ENCODE data around the gene SP100.
"Not testable (repeated sequence)": the region's sequence is repeated elsewhere in the genome, so short reads cannot be mapped to it uniquely, and the experiment has no call there.

SP100 gene

DNA sequence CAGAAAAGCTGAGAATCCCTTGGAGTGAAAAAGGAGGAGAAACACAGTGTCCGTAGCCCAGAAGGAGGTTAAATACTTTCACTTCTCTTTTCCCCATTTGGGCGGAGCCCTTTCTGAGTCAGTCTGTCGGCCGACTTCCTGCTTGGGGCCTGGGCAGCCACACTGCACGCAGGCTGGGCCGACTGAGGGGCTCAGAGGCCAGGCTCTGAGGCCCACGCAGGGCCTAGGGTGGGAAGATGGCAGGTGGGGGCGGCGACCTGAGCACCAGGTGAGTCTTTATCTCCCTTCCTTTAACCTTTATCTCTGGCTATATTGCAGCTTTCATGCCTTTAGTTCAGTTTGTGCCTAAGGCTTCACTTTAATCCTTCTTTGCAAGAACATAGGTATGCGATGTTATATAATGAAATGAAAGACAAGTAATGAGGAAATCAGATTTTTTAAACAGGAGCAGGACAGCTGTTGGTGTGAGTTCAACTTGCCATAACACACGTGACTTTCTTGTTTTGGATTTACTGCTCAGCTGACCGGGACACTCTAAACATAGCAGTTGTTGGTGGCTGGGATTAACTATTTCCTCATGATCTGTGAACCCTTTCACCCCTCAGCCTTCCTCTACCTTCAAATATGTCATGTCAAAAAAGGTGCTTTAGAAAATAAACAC, at the start of gene SP100:
Gene SP100, plus strand, starts transcription at position 141 of the 661 bp plus-strand sequence. Its CDS starts 96 bp downstream, at position 237.
- peak; percentile 95 for DNase-seq

DNA sequence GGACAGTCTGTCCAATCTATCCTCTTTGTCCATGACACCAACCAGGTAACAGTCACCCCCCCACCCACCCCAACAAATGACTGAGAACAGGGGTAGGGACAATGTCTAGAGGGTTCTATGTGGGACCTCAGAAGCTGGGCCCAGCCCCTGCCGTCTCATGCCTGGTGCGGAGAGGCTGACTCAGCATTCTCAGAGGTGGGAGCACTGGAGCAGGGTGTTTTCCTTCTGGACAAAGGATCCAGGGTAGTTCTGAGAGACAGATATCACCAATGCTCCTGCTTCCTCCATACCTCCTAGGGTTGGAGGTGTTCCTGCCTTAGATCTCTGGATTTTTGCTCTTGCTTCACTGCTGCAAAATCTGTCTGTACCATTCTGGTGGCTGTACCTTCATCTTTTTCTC, 33.9 kb upstream of the SP100 start:
- no peak for DNase-seq

DNA sequence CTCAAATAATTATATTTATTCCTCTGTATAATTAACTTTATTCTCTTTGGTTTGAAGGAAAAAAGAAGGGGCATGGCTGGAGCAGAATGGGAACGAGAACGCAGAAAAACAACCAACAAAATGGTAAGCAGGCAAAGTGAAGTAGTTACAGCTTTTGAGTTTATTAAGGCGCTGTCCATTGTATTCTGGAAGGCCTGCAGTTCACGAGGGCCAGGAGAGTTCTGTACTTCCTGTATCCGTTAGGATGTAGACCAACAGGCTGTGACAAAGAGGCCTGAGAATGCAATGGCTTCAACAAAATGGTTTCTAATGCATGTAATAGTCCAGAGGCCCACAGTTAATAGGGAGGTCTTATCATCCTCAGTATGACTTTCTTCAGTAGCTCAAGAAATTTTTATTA, 32.5 kb upstream of the SP100 start:
- no peak for DNase-seq

DNA sequence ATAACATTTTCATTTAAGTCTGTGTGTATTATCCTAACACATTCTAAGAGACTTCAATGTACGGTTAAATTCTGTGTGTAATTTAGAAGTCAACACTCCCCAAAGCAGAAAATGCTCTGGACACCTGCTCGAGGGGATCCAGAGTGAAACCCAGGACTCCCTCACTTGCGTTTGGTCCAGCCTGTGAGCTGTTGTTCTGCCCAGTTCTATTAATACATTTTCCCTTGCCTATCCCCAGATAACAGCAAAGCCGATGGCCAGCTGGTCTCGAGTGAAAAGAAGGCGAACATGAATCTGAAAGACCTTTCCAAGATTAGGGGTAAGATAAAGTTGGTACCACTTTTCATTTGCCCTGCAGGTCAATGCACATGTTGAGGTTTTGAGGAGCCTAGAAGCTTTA, 31.0 kb upstream of the SP100 start:
- DNase-seq = no peak

DNA sequence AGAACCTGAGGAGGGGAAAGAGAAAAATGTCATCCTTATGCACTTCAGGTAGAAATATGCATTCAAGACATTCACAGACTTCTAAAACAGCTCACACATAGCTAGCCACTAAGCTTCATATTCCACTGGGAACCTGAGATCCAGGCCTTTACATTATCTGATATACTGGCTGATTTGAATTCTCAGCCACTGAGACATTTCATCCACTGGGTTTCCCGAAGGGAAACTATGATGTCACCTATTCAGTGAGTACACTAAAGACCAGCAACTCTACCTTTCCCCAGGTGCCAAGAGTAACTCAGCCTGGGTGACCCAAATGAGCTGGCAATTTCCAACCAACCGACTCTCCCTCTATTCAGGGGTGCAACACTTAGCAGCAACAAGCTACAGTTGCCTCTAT, 21.7 kb upstream of the SP100 start:
- DNase-seq = no peak

DNA sequence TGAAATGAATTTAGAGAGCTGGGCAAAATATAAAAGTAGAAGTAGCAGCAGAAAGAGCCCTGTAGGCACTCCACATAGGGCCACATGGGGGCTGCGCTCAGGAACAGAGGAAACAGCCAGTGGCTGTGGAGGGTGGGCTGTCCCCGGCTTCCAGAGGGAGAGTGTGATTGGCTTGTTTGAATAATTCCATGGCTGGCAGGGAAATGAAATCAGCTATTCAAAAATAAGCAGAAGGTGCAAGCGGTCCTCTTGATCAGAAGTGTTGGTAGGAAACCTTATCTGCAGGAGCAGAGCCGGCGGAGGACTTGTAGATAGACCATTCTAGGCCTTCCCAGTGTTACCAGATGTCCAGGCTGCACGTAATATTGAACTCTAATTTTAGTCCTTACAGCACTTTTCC, 17.3 kb upstream of the SP100 start:
- not testable (repeated sequence) for DNase-seq

DNA sequence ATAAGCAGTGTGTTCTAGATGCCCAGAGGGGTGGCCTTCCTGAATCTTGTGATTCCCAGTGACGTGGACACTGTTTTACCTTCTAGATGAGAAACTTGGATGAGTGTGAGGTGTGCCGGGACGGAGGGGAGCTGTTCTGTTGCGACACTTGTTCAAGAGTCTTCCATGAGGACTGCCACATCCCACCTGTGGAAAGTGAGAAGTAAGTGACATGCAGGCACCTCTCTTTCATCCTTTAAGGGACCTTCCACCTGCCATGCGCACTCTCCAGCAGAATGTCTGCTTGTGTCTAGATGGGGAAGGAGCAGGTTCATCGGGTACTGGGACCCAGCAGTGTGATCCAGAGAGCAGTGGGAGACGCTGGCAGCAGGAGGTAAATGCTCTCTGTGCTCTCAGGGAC, 16.0 kb upstream of the SP100 start:
- DNase-seq = no peak

DNA sequence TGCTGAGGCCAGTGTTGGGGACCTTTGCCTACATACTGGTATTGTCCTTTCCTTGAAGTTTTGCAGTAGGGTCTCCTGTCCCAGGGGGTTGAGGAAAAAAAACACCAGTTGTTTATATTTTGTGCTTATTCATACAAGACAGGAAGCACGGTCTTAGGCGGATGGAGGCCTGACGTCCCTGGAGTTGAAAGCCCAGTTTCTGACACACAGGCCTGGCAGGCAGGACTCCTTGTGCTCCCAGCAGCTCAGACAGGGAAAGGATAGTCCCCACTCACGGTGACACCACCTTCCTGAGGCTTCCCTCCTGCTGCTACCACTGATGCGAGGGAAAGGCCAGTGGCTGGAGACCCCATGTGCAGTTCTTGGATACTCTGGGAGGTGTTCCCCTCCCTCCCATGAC, 15.5 kb upstream of the SP100 start:
- DNase-seq = no peak

DNA sequence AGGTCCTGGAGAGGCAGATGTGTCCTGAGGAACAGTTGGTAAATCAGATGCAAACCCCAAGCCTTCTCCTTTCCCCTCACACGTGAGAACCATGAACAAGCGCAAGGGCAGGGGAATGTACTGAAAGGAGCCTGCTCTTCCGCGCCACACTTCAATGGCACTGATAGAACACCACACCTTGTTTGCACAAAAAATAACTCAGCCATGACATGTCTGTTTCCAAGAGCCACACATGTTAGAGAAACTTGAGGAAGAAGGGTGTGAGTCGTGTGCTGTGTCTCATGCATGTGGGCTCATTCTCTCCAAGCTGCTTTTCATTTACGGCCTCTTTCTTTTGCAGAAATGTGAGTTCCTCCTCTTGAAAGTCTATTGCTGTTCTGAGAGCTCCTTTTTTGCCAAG, 15.0 kb upstream of the SP100 start:
- not testable (repeated sequence) for DNase-seq

DNA sequence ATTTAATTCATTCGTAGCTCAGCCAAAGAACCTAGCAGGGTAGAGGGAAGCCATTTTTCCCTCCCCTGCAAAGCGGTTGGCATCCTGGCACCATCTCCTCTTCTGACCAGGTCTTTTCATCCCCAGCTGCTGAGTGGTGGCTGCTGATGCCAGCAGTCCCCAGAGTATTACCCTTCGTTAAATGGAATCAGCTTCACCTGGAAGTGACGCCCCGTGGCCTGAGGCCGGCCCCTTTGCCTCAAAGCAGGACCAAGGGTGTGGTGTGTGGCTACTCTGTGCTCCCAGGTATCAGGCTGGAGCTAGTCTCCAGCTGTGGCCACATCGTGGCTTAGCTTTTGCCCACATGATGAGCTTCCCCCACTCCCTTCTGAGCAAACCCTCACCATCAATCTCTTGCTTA, 12.3 kb upstream of the SP100 start:
- no peak for DNase-seq

DNA sequence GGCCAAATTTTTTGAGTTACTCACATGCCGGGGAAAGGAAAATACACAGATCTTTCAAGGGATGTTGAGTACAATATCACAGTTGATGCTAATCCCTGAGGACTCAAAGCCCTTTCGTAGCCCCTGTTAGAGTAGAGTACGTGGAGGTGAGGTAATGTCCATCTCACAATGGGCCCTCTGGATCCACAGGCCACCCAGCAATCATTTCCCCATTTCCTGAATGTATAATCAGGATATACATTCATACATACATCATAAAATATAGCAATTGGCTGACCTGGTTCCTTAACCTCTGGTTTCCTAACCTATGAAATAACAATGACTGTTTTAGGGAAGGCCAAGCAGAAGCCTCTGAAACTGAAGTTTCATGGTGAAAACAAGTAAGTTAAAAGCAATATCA, 10.2 kb upstream of the SP100 start:
- DNase-seq = no peak

DNA sequence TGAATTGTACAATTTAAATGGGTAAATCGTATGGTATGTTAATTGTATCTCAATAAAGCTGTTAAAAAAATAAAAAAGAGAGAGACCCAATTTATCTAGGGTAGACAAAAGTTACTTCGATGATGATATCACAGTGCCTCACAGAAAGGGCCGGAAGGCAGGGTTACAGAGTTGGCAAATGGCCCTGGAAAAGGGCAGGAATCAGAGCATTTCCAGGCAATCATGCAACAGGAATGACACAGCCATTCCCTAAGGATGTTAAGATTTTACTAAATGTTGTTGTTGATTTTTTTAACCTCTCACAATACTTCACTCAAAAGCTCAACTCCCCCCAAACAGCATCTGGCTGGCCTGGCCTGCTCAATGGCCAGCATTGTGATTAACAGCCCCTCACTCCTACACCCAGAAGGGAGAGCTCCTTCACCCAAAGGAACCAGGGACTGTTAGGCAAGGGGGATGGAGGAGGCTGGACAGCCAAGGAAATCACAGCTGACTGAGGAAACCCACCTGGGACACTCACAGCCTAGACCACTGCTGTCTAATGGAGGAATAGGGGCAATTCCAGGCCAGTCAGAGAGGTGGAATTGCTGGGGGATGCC, 7.7 kb upstream of the SP100 start:
- no peak for DNase-seq

DNA sequence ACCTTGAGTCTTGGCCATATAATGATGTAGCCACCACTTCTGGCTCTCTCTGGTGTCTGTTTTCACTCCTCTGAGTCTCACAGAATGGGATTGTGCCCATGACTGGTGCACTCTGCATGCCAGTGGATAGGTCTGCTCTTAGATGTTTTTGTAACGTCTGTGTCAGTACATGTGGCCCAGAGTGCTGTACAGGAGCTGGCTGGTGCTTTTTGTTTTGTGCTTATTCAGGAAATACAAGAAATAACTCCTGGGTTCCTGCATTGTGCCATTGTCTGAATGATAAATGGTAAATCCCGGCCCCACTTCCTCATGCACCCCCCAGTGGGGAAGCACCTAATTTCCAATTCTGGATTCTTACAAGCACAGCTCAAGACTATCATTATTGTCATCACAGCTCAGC, 6.7 kb upstream of the SP100 start:
- peak; percentile 79 for DNase-seq

DNA sequence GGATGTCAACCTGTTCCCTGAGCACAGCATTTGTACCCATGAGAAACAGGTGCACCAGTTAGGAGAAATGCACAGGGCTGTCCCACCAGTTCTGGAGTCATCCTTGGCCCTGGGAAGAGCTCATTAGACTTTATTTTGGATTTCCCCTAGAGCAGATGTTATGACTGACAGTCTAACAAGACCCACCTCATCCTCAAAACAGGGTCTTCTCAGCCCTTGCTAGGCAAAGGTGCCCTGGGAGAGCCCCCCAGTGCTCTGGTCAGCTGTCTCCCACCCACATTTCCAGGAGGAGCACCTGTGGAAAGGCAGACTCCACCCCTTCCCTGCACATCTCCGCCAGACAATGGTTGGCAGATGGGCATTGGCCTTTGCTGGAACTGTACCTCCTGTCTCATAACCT, 5.7 kb upstream of the SP100 start:
- no peak for DNase-seq

DNA sequence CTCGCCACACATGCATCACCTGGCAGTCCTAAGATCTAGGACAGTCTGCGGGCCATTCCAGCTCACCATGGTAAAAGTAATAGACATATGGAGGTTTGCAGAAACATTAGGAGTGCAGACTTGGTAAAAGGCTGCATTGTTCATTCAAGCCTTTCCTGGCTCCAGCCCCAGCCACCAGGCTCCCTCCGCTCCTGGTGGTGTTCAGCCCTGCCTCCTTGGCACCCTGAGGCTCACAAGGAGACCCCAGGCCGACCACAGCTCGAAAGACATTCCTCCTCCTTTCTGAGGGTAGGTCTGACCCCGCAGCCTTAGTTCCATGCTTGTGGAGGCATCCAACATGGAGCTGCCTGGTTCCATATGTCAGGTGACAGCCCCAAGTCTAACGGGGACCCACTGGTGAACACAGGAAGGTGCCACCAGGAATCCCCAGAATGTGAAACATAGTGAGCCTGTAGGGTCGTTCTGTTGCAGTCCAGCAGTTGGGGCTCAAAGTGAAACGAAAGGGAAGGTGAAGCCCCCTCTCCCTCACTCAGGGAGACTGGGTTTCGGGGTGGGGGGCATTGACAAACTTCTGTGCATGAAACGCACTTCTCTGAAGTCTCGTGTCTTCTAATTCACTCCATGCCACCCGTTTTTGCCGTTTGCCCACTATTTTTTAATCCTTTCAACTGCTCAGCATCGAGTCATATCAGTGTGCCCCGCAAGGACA, 5.0 kb upstream of the SP100 start:
- DNase-seq = no peak

DNA sequence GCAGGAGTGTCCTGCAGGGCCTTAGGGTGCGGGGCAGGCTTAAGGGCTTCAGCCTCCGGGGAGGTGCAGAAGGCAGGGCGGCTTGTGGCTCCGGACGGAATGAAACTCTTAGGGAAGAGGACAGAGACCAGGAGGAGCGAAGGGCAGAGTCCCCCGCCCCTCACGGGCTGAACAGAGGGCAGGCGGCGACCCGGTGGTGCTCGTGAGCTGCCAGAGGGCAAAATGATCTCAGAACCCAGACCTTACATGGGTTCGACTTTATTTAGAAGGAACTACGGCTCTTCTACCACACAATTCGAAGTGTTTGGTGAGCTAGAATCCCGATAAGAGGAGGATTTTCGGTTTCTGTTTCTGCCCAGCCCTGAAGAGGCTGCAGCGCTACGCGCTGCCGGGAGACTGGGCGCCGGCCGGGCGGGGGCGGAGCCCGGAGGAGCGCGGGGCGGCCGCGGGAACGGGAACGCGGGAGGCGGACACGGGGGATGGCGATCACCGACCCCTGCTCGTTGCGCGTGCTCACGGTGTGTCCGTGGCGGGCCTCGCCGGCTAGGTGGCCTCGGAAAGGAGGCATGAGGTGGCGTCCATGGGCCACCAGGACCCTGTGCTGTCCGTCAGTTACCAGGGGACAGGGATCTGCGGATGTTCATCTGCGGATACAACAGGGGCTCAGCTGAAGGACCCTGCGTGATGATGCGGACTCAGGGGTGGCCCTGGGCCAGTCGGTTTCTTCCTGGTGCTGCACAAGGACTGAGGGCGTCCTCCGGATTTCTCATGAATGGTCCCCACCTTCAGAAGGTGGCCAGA, 4.2 kb upstream of the SP100 start:
- DNase-seq = peak; percentile 90

DNA sequence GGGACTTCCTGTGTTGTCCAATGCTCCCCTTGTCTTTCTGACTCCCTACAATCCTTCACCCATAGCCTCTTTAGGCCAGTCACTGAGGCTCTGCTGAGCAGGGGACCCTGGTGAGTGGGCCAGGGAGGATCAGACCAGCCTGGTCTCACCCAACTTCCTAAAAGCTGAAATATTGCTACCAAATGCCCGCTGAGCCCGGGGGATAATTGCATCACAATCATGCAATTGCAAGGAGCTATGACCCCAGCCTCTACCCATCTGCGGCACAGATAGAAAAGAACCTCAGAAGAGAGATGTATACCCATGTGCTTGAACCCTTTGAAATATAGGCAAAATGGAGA, 3.7 kb upstream of the SP100 start:
- peak; percentile 66 for DNase-seq

DNA sequence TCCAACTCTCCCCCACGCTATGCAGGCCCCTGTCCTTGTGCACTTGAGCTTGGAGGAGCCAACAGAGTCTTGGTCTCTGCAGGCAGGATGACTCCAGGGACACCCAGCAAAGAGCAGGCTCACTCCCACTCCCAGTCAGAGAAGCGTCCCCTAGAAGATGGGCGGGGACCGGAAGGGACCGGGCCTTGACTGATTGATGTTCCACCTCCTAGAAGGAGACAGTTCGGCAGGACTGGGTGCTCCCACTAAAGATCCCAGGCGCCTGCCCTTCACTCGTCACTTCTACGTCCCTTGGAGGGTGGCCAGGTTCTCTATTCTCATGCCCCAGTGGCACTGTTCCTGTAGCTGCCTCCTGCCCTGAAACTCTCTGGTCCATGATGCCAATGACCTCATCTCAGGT, 3.2 kb upstream of the SP100 start:
- no peak for DNase-seq

DNA sequence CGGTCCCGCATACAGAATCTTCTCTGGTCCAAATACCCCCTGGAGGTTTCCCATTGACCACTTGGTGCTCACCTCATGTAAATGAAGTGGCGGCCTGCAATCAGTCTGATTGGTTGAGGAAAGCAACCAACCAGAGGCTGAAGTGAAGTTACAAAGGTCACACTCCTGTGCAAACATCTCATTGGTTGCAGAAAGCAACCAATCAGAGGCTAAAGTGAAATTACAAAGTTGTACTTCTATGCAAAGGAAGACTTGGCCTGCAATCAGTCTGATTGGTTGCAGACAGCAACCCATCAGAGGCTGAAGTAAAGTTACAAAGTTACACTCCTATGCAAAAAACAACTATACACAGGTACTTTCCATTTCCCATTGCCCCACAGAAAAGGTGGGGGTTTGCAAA, 2.5 kb upstream of the SP100 start:
- no peak for DNase-seq

DNA sequence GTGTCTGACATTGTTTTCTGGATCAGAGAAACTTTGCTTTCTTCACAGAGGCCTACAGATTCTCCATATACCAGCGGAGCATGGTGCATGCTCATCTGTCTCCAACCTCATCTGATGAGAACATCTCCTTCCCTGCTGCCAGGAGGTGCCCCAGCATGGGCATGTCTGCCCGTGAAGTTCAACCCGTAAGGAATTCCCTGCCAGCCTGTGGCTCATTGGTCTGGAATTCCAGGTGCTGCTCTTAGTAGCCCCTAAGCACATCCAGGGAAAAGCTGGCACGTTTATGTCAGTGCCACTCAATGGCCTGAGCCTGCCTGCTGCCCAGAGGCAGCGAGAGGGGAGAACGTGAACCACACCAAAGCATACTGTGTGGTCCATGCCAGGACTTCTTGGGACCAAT, 1.7 kb upstream of the SP100 start:
- no peak for DNase-seq

DNA sequence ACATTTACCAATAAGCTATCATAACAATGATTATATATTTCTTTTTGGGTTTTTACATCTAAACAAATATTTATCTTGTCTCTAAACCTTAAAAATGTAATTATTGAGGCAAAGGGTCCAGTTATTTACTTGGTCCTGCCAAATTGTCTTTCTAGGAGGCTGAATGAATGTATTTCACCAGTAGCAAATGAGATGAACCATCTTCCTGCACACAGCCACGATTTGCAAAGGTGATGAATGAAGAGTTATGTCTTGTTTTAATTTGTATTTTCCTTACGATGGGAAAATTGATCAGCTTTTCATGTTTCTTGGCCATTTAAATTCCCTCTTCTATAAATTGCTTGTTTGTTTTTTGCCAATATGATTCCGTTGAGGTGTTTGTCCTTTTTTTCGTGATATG, 1.4 kb downstream of the SP100 start:
- no peak for DNase-seq

DNA sequence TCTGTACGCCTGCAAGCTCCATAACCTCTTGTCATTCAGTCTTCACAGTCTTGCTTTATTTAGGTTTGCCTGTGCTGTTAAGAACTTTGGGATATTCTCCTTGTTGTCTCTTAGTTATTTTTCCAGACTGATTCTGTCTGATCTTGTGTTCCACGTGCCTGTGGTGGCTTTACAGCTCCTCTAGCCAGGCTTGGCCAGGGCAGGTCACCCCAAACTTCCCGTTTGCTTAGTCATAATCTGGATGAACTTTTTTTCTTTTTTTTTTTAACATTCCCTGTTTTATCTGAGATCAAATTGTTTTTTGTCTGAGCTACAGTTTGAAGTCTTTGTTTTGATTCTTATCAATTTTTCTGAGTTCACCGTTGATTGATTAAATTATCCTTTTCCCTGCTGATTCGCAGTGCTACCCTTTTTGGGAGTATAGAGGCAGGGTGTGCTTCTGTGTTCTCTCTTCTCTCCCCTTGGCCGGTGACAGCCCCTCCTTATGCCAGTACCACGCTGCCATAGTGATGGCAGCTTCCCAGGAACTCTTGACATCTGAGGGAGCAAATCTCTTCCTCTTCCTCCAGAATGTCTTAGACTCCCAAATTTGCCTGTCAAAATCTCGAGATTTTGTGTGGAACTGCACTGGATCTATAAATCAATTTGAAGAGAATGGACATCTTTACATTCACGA, 2.5 kb downstream of the SP100 start:
- peak; percentile 51 for DNase-seq

DNA sequence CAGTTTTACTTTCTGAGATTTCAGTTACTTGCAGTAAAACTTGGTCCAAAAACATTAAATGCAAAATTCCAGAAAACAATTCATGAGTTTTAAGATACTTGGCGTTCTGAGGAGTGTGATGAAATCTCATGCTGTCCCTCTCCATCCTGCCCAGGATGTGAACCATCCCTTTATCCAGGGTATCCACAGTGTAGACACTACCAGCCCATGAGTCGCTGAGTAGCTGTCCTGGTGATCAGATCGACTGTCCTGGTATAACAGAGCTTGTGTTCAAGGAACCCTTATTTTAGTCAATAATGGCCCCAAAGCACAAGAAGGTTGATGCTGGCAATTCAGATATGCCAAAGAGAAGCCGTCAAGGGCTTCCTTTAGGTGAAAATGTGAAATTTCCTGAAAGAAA, 3.2 kb downstream of the SP100 start:
- no peak for DNase-seq

All from suppressor macrophage treated with lipopolysaccharide for 4 hours (primary cell).